Measurements from ENCODE around the gene ZNF385B.

The ZNF385B gene

DNA sequence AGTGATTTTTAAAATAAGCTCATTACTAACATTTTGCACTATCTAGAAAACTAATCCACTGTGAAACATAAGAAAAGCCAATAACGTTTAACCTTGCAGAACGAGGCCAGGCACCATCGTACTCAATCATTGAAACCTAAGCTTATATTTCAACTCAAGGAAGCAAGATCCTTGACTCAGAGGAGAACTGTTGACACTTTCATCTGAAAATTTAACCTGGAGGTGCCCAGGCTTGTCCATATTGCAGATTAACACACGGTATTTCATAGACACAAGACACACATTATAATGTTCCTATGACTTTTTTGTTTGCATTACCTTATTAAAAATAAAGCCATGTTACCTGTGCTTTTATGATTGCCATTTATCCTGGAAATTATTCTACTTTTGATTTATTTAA is 89.6 kb downstream of the ZNF385B start:
- DNase-seq (ENCODE audit: extremely low read depth, low read depth): no peak
- TF ChIP-seq, protein P1, sequence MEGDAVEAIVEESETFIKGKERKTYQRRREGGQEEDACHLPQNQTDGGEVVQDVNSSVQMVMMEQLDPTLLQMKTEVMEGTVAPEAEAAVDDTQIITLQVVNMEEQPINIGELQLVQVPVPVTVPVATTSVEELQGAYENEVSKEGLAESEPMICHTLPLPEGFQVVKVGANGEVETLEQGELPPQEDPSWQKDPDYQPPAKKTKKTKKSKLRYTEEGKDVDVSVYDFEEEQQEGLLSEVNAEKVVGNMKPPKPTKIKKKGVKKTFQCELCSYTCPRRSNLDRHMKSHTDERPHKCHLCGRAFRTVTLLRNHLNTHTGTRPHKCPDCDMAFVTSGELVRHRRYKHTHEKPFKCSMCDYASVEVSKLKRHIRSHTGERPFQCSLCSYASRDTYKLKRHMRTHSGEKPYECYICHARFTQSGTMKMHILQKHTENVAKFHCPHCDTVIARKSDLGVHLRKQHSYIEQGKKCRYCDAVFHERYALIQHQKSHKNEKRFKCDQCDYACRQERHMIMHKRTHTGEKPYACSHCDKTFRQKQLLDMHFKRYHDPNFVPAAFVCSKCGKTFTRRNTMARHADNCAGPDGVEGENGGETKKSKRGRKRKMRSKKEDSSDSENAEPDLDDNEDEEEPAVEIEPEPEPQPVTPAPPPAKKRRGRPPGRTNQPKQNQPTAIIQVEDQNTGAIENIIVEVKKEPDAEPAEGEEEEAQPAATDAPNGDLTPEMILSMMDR (IDR thresholded peaks at IDR 0.05; ENCODE audit: low read depth, low read length): no peak

DNA sequence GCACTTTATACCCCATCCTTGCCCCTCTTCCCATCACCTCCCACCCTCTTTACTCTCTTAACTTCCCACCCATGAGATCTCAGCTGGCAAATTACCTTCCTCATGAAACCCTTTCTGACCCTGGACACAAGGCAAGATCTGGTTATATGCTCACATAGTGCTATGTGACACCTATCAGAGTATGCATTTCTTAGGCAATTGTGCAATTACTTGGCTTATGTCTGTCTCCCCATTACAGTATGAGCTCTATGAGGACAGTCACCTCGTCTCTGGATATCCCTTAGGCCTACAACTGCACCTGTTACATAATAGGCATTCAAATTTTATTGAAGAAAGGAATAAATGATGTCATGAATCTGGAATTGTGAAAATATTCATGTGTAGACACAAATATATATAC is 91.4 kb downstream of the ZNF385B start:
- TF ChIP-seq, protein P1 (IDR thresholded peaks at IDR 0.05; ENCODE audit: low read depth, low read length): no peak
- no peak for DNase-seq (ENCODE audit: extremely low read depth, low read depth)

DNA sequence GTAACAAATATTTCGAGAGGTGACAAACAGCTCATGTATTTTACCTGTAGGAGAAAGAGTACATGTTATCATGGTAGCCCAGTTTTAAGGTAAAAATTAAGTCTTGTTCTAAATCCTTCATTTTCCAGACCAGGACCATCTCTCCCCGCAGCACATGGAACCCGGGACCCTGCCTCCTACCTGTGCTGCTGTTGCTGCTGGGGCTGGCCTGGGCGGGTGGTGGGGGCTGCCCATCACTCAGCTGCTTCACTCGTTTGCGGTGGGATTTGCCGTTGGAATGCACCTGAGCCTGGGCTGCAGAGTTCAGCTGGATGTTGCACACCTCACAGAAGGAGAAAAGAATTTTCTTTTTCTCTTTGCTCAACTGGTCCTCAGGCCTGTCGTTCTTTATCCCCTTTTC is 92.1 kb downstream of the ZNF385B start:
- DNase-seq (ENCODE audit: extremely low read depth, low read depth): no peak
- TF ChIP-seq, protein P1 (IDR thresholded peaks at IDR 0.05; ENCODE audit: low read depth, low read length): no peak

DNA sequence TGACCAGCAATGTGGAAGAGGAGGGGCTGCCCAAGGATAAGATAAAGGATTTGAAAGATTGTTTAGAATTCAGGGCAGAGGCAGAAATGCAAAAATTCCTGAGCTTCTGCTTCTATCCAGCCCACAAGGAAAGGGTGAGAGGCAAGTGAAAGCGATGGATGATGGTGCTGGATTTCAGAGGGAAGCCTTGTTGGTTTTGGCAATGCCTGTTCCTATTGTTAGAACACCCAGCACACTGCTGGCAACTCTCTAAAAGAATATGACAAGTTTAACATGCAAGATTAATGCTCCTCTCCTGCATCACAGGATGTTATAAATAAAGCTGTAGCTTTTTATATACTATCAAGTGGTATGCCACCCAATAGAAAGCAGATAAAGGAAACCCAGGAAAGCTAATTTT is 92.6 kb downstream of the ZNF385B start:
- DNase-seq (ENCODE audit: extremely low read depth, low read depth): no peak
- TF ChIP-seq, protein P1 (IDR thresholded peaks at IDR 0.05; ENCODE audit: low read depth, low read length): no peak

DNA sequence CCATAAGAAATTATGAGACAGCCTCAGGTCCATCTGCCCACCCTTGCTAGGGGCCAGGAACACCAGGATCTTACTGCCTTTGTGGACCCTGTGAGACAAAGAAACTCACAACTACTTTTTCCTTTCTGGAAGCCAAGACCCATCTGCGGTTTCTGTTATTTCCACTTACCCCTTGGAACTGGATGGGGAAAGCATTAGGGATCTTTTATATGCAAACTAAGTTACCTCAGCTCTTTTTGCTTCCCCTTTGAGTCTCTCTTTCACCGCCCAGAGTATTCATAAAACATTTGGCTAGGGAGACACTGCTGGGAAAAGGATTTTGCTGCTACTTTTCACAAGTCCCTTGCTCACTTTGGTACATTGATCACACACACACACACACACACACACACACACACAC is 95.7 kb downstream of the ZNF385B start:
- TF ChIP-seq, protein P1 (IDR thresholded peaks at IDR 0.05; ENCODE audit: low read depth, low read length): no peak
- DNase-seq (ENCODE audit: extremely low read depth, low read depth): no peak

DNA sequence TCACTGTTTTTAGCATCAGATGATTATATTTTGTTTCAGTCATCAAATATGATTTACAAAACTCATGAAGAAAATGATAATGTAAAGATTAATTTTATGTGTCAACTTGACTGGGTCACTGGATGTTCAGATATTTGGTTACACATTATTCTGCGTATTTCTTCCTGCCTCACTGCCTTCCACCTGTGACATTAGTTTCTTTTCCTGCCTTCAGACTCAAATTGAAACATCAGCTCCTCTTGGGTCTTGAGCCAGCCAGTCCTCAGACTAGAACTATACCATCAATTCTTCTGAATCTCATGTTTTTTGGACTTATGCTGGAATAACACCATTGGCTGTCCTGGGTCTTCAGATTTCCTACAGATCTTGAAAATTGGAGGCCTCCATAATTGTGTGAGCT is 96.7 kb downstream of the ZNF385B start:
- no peak for DNase-seq (ENCODE audit: extremely low read depth, low read depth)
- TF ChIP-seq, protein P1 (IDR thresholded peaks at IDR 0.05; ENCODE audit: low read depth, low read length): no peak

DNA sequence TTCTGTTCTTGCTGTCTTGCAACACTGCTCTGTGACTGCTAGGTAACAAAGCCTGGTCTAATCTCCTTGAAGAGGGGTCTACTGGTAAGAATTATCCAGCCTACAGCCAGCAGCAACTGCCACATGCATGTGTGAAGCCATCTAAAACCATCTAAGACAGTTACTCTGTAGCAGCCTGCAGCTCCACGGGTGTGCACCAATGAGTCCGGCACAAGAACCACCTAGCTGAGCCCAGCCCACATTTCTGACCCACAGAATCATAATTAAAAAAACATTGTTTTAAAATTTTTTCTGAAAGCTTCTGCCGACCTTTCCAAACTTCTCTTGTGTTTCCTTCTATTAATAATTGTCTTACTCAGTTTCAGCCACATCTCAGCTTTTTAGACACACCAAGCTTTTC is 102.8 kb downstream of the ZNF385B start:
- TF ChIP-seq, protein P1 (IDR thresholded peaks at IDR 0.05; ENCODE audit: low read depth, low read length): no peak
- DNase-seq (ENCODE audit: extremely low read depth, low read depth): no peak
